GM19035 (cell line): Measurements from ENCODE around the gene BTBD9.
"Not testable (repeated sequence)": the region's sequence is repeated elsewhere in the genome, so short reads cannot be mapped to it uniquely, and the experiment has no call there.

Experiments used
- ATAC-seq: cut with Tn5 transposase; IDR thresholded peaks from one replicate; pipeline ENCODE4 v1.9.1; 2021; ENCODE audit not compliant: unreplicated experiment

BTBD9 gene

GRCh38 chr6:38650207-38650752, 10.6 kb upstream of the BTBD9 start:
- ATAC-seq: no peak

- ATAC-seq: no peak
Observed at GRCh38 chr6:38649744-38650143, 10.0 kb upstream of the BTBD9 start.

GRCh38 chr6:38648629-38649028, 8.9 kb upstream of the BTBD9 start:
- ATAC-seq: no peak

GRCh38 chr6:38646166-38646878, 6.6 kb upstream of the BTBD9 start:
- no peak for ATAC-seq

GRCh38 chr6:38644951-38645350, 5.2 kb upstream of the BTBD9 start:
- ATAC-seq: no peak

GRCh38 chr6:38640216-38640909, 634 bp upstream of the BTBD9 start:
- ATAC-seq: no peak

- ATAC-seq: peak; percentile 27
Observed at GRCh38 chr6:38638941-38639497, 710 bp downstream of the BTBD9 start.

- no peak for ATAC-seq
Observed at GRCh38 chr6:38637756-38638155, 2.0 kb downstream of the BTBD9 start.

- no peak for ATAC-seq
Observed at GRCh38 chr6:38636027-38636426, 3.7 kb downstream of the BTBD9 start.

GRCh38 chr6:38634518-38634917, 5.2 kb downstream of the BTBD9 start:
- no peak for ATAC-seq

GRCh38 chr6:38632490-38632889, 7.2 kb downstream of the BTBD9 start:
- no peak for ATAC-seq

- no peak for ATAC-seq
Observed at GRCh38 chr6:38631186-38631783, 8.4 kb downstream of the BTBD9 start.

- ATAC-seq: no peak
Observed at GRCh38 chr6:38625217-38625616, 14.5 kb downstream of the BTBD9 start.

GRCh38 chr6:38619342-38619741, 20.4 kb downstream of the BTBD9 start:
- not testable (repeated sequence) for ATAC-seq

GRCh38 chr6:38618301-38618700, 21.4 kb downstream of the BTBD9 start:
- ATAC-seq: not testable (repeated sequence)

- ATAC-seq: no peak
Observed at GRCh38 chr6:38617856-38618255, 21.9 kb downstream of the BTBD9 start.

GRCh38 chr6:38612143-38612965, 27.4 kb downstream of the BTBD9 start:
- ATAC-seq: no peak

GRCh38 chr6:38610050-38610625, 29.6 kb downstream of the BTBD9 start:
- ATAC-seq: no peak

- ATAC-seq: no peak
Observed at GRCh38 chr6:38604700-38605099, 35.0 kb downstream of the BTBD9 start.

GRCh38 chr6:38603966-38604365, 35.8 kb downstream of the BTBD9 start:
- ATAC-seq: no peak
